ENCODE measurements around the gene ZNF678.
"Not testable (repeated sequence)": the region's sequence is repeated elsewhere in the genome, so short reads cannot be mapped to it uniquely, and the experiment has no call there.

ZNF678 gene

GRCh38 chr1:227586733-227587132 lies 23.4 kb downstream of the ZNF678 start:
- TF ChIP-seq SUZ12 (IDR thresholded peaks at IDR 0.05), result no peak
- TF ChIP-seq NFRKB (IDR thresholded peaks at IDR 0.05), result no peak
- no peak for TF ChIP-seq LEF1 (IDR thresholded peaks at IDR 0.05; ENCODE audit: borderline replicate concordance)
- no peak for TF ChIP-seq SP1 (IDR thresholded peaks at IDR 0.05)
- TF ChIP-seq ARNT (IDR thresholded peaks at IDR 0.05), result no peak
- no peak for TF ChIP-seq CTBP1 (IDR thresholded peaks at IDR 0.05; ENCODE audit: borderline replicate concordance)
- TF ChIP-seq TARDBP (IDR thresholded peaks at IDR 0.05), result no peak
- TF ChIP-seq HDGF (IDR thresholded peaks at IDR 0.05; ENCODE audit: borderline replicate concordance), result no peak
- no peak for TF ChIP-seq ZNF384 (IDR thresholded peaks at IDR 0.05)
- TF ChIP-seq ELF4 (IDR thresholded peaks at IDR 0.05), result no peak
- no peak for TF ChIP-seq BHLHE40 (IDR thresholded peaks at IDR 0.05; ENCODE audit: borderline replicate concordance)
- no peak for TF ChIP-seq FOXA1 (IDR thresholded peaks at IDR 0.05)
- no peak for TF ChIP-seq FOXM1 (IDR thresholded peaks at IDR 0.05; ENCODE audit: borderline replicate concordance)
- TF ChIP-seq FOXK2 (IDR thresholded peaks at IDR 0.05), result no peak
- TF ChIP-seq PKNOX1 (IDR thresholded peaks at IDR 0.05), result no peak
- no peak for TF ChIP-seq L3MBTL2 (conservative IDR thresholded peaks at IDR 0.05)
- ChIA-PET POLR2A (no interaction called here), CTCF (no interaction called here)
- DNase-seq (ENCODE audit: extremely low spot score), result no peak

- POLR2A ChIA-PET, result no interaction called here
- TF ChIP-seq ELF4 (IDR thresholded peaks at IDR 0.05), result no peak
- no peak for DNase-seq (ENCODE audit: extremely low spot score)
- CTCF ChIA-PET, result no interaction called here
These were observed 24.6 kb downstream of the ZNF678 start for GRCh38 chr1:227587968-227588367.

GRCh38 chr1:227588769-227589168 lies 25.4 kb downstream of the ZNF678 start:
- POLR2A ChIA-PET; DNase-seq (ENCODE audit: extremely low spot score): not testable (repeated sequence)
- CTCF ChIA-PET, result interaction anchor here (0.6 kb wide), 1 partner anchor 114 kb away, joined by 4 read pairs; no protein-coding TSS in a partner anchor

- POLR2A ChIA-PET; DNase-seq (ENCODE audit: extremely low spot score); CTCF ChIA-PET: not testable (repeated sequence)
These were observed 26.4 kb downstream of the ZNF678 start for GRCh38 chr1:227589777-227590176.

GRCh38 chr1:227596222-227596621 lies 32.9 kb downstream of the ZNF678 start:
- DNase-seq (ENCODE audit: extremely low spot score); POLR2A ChIA-PET; CTCF ChIA-PET: not testable (repeated sequence)

- TF ChIP-seq CTBP1 (IDR thresholded peaks at IDR 0.05; ENCODE audit: borderline replicate concordance) (no peak), BHLHE40 (IDR thresholded peaks at IDR 0.05; ENCODE audit: borderline replicate concordance) (no peak), FOXK2 (IDR thresholded peaks at IDR 0.05) (no peak), TARDBP (IDR thresholded peaks at IDR 0.05) (no peak), LEF1 (IDR thresholded peaks at IDR 0.05; ENCODE audit: borderline replicate concordance) (no peak), ZNF384 (IDR thresholded peaks at IDR 0.05) (no peak), L3MBTL2 (conservative IDR thresholded peaks at IDR 0.05) (no peak), PKNOX1 (IDR thresholded peaks at IDR 0.05) (no peak), HDGF (IDR thresholded peaks at IDR 0.05; ENCODE audit: borderline replicate concordance) (no peak), FOXA1 (IDR thresholded peaks at IDR 0.05) (no peak), ARNT (IDR thresholded peaks at IDR 0.05) (no peak), ELF4 (IDR thresholded peaks at IDR 0.05) (no peak), SP1 (IDR thresholded peaks at IDR 0.05) (no peak), SUZ12 (IDR thresholded peaks at IDR 0.05) (no peak), NFRKB (IDR thresholded peaks at IDR 0.05) (no peak), FOXM1 (IDR thresholded peaks at IDR 0.05; ENCODE audit: borderline replicate concordance) (no peak)
- no peak for DNase-seq (ENCODE audit: extremely low spot score)
- ChIA-PET CTCF (no interaction called here), POLR2A (no interaction called here)
These were observed 40.0 kb downstream of the ZNF678 start for GRCh38 chr1:227603327-227603726.

- TF ChIP-seq ELF4 (IDR thresholded peaks at IDR 0.05) (no peak), SUZ12 (IDR thresholded peaks at IDR 0.05) (no peak), NFRKB (IDR thresholded peaks at IDR 0.05) (no peak), BHLHE40 (IDR thresholded peaks at IDR 0.05; ENCODE audit: borderline replicate concordance) (no peak), ZNF384 (IDR thresholded peaks at IDR 0.05) (no peak), PKNOX1 (IDR thresholded peaks at IDR 0.05) (no peak), ARNT (IDR thresholded peaks at IDR 0.05) (no peak)
- ChIA-PET POLR2A (no interaction called here), CTCF (no interaction called here)
- no peak for DNase-seq (ENCODE audit: extremely low spot score)
These were observed 41.1 kb downstream of the ZNF678 start for GRCh38 chr1:227604446-227604845.

GRCh38 chr1:227606271-227606670 lies 42.9 kb downstream of the ZNF678 start:
- DNase-seq (ENCODE audit: extremely low spot score); CTCF ChIA-PET; POLR2A ChIA-PET: not testable (repeated sequence)
